Epidermal melanocyte (primary cell): ENCODE results near the gene PRR13.
"Not testable (repeated sequence)": the region's sequence is repeated elsewhere in the genome, so short reads cannot be mapped to it uniquely, and the experiment has no call there.

Experiments
- DNase-seq: peaks from one replicate; pipeline ENCODE4 v3.0.0; 2011; ENCODE audit warnings: low spot score; ENCODE audit not compliant: insufficient read length

PRR13 gene

GRCh38 chr12:53435326-53435725 lies 6.2 kb upstream of the PRR13 start:
- not testable (repeated sequence) for DNase-seq

- not testable (repeated sequence) for DNase-seq
These were observed 2.0 kb upstream of the PRR13 start for GRCh38 chr12:53439582-53439981.

- DNase-seq: no peak
These were observed 2.4 kb downstream of the PRR13 start for GRCh38 chr12:53443955-53444354.

GRCh38 chr12:53444593-53445325 lies 3.2 kb downstream of the PRR13 start:
- not testable (repeated sequence) for DNase-seq

- no peak for DNase-seq
These were observed 9.4 kb downstream of the PRR13 start for GRCh38 chr12:53450936-53451335.

GRCh38 chr12:53451661-53452158 lies 10.2 kb downstream of the PRR13 start, which contains the start of gene PCBP2:
Gene PCBP2 (plus strand): TSS chr12:53452102. CDS start chr12:53454801, 2,699 bp downstream.
- DNase-seq: peak; percentile 95

- peak; percentile 82 for DNase-seq
These were observed 10.9 kb downstream of the PRR13 start for GRCh38 chr12:53452159-53453077.

- no peak for DNase-seq
These were observed 12.6 kb downstream of the PRR13 start for GRCh38 chr12:53453953-53454640.

GRCh38 chr12:53454707-53455106 lies 13.2 kb downstream of the PRR13 start:
- DNase-seq: no peak

- no peak for DNase-seq
These were observed 15.3 kb downstream of the PRR13 start for GRCh38 chr12:53456654-53457366.

GRCh38 chr12:53459097-53459496 lies 17.6 kb downstream of the PRR13 start:
- no peak for DNase-seq

- no peak for DNase-seq
These were observed 19.5 kb downstream of the PRR13 start for GRCh38 chr12:53461059-53461458.

- no peak for DNase-seq
These were observed 20.1 kb downstream of the PRR13 start for GRCh38 chr12:53461591-53461990.

- DNase-seq: no peak
These were observed 21.4 kb downstream of the PRR13 start for GRCh38 chr12:53462935-53463334.

- no peak for DNase-seq
These were observed 22.4 kb downstream of the PRR13 start for GRCh38 chr12:53463802-53464560.

GRCh38 chr12:53464685-53465418 lies 23.3 kb downstream of the PRR13 start:
- no peak for DNase-seq

- no peak for DNase-seq
These were observed 24.1 kb downstream of the PRR13 start for GRCh38 chr12:53465679-53466078.

GRCh38 chr12:53466640-53467039 lies 25.1 kb downstream of the PRR13 start:
- DNase-seq: no peak

- no peak for DNase-seq
These were observed 25.5 kb downstream of the PRR13 start for GRCh38 chr12:53467082-53467481.
